GM21723 (cell line): ENCODE results near the gene TRPV2.

Source experiments
- ATAC-seq: cut with Tn5 transposase; IDR thresholded peaks from one replicate; pipeline ENCODE4 v1.9.1; 2021; ENCODE audit warnings: mild to moderate bottlenecking, moderate library complexity; ENCODE audit not compliant: unreplicated experiment

TRPV2 gene

GRCh38 chr17:16406742-16407674 is 8.4 kb upstream of the TRPV2 start:
- no peak for ATAC-seq

DNA sequence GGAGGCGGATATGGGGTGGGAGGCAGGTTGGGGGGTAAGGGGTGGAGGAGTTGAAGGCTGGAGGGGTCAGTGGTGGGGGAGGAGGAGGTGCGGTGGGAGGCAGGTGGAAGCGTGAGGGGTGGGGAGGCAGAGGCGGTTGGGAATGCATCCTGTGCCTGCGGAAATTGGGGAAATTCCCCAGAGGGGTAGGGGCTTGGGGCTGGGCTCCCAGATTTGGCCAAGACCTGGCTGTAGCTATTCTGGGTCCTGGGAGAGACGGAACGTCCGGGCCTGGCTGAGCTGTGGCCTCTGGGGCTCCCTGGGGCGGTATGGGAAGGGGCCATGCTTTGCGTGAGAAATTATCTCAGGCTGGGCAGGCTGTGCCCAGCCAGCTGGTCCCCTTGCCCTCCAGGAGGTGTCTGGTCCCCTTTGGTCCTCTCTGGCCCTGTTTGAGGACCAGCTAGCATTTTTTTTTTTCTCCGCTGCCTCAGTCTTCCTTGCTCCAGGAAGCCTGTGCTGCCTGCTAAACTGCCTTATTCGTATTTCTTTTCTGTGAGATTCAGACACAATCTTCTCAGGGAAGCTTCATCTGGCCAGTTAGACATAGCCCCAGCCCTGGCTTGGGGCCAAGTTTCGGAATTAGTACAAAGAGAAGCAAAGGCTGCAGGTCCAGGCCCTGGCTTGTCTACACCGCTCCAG is 7.3 kb upstream of the TRPV2 start:
- peak; percentile 91 for ATAC-seq

- no peak for ATAC-seq
These were observed 2.0 kb downstream of the TRPV2 start for GRCh38 chr17:16417399-16417798.

- no peak for ATAC-seq
These were observed 2.7 kb downstream of the TRPV2 start for GRCh38 chr17:16417896-16418684.

GRCh38 chr17:16418685-16419068 is 3.3 kb downstream of the TRPV2 start:
- peak; percentile 1 for ATAC-seq

- ATAC-seq: peak; percentile 40
These were observed 3.9 kb downstream of the TRPV2 start for GRCh38 chr17:16419074-16419928.

- no peak for ATAC-seq
These were observed 4.5 kb downstream of the TRPV2 start for GRCh38 chr17:16419929-16420271.

DNA sequence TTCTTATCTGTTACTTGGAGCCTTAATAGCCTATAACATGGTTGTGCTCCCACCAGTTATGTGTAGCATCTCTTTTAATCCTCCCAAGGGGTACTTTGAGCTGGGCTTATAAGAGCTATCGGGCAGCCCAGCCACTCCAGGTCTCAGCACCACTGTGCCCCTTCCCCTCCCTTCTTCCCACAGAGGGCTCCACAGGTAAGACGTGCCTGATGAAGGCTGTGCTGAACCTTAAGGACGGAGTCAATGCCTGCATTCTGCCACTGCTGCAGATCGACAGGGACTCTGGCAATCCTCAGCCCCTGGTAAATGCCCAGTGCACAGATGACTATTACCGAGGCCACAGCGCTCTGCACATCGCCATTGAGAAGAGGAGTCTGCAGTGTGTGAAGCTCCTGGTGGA is 7.0 kb downstream of the TRPV2 start:
- ATAC-seq: no peak

DNA sequence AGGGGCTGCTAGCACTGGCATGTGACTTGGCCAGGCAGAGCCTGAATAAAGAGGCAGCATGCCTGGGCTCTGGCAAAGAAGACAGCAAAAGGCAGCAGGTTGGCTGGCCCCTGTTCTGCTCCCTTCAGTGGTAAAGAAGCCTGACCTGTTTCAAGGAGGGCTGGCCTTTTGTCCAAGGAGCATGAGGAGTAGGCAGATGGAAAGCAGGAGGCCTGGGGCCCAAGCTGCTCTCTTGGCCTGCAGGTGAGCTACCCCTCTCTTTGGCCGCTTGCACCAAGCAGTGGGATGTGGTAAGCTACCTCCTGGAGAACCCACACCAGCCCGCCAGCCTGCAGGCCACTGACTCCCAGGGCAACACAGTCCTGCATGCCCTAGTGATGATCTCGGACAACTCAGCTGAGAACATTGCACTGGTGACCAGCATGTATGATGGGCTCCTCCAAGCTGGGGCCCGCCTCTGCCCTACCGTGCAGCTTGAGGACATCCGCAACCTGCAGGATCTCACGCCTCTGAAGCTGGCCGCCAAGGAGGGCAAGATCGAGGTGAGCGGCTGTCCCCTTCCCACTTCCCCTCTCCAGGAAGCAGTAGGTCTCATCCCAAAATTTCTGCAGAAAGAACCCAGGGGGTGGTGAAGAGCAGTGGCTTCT is 8.0 kb downstream of the TRPV2 start:
- ATAC-seq: no peak

DNA sequence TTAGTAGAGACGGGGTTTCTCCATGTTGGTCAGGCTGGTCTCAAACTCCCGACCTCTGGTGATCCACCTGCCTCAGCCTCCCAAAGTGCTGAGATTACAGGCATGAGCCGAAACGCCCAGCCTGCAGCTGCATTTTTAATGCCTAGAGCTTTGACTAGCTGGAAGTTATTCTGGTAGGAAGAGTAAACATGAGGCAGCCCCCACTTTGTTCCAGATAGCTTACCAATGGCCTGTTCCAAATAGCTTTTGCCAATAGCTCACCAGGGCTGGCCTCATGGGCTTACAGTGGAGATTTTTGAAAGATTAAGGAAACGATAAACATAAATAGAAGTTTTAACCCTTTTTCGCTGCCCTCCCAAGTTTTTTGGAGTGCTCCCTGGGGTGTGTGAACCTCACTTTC is 9.8 kb downstream of the TRPV2 start:
- no peak for ATAC-seq

GRCh38 chr17:16425698-16426659 is 10.6 kb downstream of the TRPV2 start:
- ATAC-seq: no peak

DNA sequence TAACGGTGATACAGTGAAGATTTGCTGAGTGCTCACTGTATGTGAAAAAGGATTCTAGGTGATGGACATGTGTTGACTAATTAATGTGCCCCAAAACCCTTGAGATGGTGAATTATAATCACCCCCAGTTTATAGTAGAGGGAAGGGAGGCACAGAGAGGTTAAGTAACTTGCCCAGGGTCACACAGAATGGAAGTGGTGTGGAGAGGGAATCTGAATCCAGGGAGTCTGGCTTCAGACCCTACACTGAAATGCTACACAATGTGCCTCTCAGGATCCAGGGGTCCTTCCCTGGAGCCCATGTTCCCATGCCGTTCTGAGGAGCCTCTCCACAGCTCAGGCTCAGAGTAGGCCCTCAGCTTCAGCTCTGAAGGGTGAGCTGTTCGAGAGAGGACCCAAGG is 11.6 kb downstream of the TRPV2 start:
- no peak for ATAC-seq

DNA sequence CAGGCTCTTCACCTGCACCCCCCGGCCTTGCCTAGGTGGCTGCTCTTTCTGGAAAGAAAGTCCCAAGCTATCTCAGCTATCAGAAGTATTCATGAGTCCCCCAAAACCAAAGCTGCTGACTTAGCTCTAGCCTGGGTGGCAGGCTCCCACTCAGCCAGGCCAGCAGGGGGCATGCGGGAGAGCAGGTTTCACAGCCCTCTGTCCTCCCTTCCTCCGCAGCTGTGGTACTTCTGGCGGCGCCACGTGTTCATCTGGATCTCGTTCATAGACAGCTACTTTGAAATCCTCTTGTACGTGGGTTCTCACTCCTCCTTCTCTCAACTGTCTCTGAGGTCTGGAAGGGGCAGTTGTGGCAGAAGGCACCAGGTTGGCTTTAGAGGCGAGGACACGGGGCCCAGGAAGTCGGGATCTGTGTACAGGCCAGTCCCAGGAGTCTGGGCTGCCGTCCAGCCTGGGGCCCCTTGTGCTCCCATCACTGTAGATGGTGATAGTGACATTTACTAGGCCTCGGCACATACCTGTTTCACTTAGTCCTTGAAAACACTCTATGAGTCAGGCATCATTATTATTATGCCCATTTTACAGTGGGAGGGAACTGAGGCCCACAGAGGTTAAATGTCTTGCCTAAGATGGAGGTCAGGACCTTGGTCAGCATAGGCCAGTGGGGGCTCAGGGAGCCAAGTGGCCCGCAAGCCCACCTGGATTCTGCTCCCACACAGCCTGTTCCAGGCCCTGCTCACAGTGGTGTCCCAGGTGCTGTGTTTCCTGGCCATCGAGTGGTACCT is 12.9 kb downstream of the TRPV2 start:
- no peak for ATAC-seq

DNA sequence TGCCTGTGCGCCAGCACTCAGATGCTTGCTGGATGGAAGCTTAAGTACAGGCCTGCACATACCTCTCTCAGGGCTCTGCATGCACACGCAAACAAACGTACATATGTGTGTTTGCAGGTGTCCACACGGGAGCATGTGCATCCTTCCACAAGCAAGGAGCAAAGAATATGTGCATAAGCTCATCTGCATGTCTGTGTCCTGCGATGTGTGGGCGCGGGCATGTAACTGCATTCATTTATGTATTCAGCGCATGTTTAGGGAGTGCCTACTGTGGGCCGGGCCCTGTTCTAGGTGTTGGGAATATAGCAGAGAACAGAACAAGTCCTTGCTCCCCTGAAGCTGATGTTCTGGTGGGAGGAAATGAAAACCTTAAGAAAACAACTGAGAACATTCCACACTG is 13.7 kb downstream of the TRPV2 start:
- no peak for ATAC-seq

- no peak for ATAC-seq
These were observed 15.3 kb downstream of the TRPV2 start for GRCh38 chr17:16430650-16431049.

DNA sequence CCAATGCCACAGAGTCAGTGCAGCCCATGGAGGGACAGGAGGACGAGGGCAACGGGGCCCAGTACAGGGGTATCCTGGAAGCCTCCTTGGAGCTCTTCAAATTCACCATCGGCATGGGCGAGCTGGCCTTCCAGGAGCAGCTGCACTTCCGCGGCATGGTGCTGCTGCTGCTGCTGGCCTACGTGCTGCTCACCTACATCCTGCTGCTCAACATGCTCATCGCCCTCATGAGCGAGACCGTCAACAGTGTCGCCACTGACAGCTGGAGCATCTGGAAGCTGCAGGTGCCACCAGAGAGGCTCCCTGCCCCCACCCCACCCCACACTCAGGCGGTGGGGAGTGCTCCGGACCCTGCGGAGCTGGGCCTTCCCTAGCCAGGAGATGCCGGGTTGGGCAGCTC is 16.6 kb downstream of the TRPV2 start:
- no peak for ATAC-seq

DNA sequence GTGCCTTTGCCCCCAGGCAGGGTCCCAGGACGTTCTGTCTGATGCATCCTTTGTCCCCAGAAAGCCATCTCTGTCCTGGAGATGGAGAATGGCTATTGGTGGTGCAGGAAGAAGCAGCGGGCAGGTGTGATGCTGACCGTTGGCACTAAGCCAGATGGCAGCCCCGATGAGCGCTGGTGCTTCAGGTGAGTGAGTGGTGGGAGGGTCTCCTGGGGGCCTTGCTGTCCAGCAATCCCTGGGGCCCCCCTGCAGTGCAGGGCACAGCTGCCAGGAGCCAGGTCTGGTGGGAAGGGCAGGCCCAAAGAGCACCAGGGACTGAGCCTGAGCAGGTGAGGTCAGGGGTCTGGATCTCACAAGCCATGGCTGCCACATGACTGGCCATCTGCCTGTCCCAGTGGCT is 18.1 kb downstream of the TRPV2 start:
- ATAC-seq: no peak

DNA sequence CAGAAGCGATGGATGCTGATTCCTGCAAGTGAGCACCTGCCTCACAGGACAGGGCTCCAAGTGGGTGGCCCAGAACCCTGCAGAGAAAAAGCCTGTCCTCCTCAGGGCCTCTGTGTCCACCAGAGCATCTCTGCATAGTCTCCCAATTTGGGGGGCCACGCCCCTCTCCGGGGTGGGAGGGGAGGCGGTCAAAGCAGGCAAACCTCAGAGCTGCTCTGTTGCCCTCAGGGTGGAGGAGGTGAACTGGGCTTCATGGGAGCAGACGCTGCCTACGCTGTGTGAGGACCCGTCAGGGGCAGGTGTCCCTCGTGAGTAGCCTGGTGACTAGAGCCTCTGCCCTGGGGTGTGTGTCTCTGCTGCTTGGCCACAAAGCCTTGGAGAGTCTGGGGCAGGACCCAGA is 19.3 kb downstream of the TRPV2 start:
- no peak for ATAC-seq
